SU-DHL-6 (cell line): Measurements from ENCODE around the gene HOMEZ.

Experiments used
- EZH2phosphoT487 ChIP-seq: fragments of 200-600 bp; sonication (generic), shearing (Covaris generic); conservative IDR thresholded peaks from 2 replicates; pipeline ENCODE4 v1.6.1; 2018; ENCODE audit warnings: mild to moderate bottlenecking, antibody characterized with exemption, low read length, moderate library complexity, mixed read lengths
- TF ChIP-seq, protein P1 (sequence below): fragments of 200-600 bp; sonication (generic); IDR thresholded peaks from one replicate; pipeline ENCODE4 v1.5.1; 2017; ENCODE audit warnings: antibody characterized with exemption, mild to moderate bottlenecking, low read length, moderate library complexity; ENCODE audit not compliant: insufficient read depth, poor library complexity, severe bottlenecking

DNA sequence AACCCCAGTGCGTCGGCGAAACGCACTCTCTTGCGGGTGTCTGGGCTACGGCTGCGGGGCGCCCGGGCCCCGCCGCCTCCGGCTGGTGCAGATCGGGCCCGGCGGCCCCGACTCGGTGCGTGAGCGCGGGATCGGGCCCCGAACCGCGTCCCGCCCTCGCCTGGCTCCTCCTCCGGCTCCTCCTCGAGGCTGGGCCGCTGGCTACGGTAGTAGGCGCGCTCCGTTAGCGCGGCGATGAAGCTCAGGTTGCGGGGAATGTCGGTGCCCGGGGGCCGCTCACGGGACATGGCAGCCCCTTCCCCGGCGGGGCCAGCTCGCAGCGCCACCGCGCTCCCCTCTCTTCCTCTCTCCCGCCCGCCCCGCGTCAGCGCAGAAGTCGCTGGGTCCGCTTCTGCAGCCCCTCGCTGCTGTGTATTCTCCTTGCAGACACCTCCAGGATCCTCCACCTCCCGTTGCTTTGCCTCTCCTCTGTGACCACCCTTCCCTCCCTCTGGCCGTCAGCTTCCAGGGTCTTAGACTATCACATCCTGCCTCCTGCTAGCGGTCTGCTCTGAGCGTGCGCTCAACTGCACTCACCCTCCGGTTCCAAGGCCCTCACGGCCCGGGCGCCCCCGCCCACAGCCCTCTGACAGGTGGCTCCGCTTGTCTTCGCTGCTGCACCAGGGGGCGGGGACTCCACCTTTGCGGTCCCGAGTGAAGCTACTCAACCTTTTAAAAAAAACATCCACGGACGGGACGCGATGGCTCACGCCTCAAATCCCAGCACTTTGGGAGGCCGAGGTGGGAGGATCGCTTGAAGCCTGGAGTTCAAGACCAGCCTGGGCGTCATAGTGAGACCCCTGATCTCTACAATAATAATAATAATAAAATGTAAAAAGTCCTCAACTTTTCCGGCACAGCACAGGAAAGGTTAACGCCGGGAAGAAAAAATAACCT, 16.6 kb upstream of the HOMEZ start, which contains the start of gene PPP1R3E:
- TF ChIP-seq, protein P1, sequence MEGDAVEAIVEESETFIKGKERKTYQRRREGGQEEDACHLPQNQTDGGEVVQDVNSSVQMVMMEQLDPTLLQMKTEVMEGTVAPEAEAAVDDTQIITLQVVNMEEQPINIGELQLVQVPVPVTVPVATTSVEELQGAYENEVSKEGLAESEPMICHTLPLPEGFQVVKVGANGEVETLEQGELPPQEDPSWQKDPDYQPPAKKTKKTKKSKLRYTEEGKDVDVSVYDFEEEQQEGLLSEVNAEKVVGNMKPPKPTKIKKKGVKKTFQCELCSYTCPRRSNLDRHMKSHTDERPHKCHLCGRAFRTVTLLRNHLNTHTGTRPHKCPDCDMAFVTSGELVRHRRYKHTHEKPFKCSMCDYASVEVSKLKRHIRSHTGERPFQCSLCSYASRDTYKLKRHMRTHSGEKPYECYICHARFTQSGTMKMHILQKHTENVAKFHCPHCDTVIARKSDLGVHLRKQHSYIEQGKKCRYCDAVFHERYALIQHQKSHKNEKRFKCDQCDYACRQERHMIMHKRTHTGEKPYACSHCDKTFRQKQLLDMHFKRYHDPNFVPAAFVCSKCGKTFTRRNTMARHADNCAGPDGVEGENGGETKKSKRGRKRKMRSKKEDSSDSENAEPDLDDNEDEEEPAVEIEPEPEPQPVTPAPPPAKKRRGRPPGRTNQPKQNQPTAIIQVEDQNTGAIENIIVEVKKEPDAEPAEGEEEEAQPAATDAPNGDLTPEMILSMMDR = no peak
- no peak for TF ChIP-seq EZH2phosphoT487
